Stimulated activated CD4-positive, alpha-beta T cell treated with anti-CD3 and anti-CD28 coated beads, Interleukin-4, amount 100 ng/mL, for 4 hours (primary cell): ENCODE results near the gene SEMA5B.

Source experiments
- DNase-seq, 2 experiments: peaks; one replicate each; pipeline ENCODE4 v3.0.0-alpha.2; 2020

SEMA5B gene

DNA sequence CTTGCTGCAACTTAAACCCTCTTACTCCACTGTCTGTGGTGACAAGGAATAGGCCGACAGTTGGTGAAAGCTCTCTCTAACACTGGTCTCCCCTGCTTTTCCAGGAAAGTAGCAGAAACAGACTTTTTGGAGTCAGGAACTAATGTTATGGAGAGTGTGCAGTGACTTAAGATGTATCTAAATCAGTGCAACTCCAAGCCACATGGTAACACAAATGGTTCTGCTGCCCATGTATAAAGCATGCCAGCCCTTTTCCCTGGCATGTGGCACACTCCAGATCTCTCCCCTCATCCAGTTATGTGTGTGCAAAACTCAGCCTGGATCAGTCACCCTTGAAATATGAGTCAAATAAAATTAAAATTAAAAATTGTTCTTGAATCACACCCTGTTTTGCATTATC, 55.4 kb downstream of the SEMA5B start:
- no peak for DNase-seq

DNA sequence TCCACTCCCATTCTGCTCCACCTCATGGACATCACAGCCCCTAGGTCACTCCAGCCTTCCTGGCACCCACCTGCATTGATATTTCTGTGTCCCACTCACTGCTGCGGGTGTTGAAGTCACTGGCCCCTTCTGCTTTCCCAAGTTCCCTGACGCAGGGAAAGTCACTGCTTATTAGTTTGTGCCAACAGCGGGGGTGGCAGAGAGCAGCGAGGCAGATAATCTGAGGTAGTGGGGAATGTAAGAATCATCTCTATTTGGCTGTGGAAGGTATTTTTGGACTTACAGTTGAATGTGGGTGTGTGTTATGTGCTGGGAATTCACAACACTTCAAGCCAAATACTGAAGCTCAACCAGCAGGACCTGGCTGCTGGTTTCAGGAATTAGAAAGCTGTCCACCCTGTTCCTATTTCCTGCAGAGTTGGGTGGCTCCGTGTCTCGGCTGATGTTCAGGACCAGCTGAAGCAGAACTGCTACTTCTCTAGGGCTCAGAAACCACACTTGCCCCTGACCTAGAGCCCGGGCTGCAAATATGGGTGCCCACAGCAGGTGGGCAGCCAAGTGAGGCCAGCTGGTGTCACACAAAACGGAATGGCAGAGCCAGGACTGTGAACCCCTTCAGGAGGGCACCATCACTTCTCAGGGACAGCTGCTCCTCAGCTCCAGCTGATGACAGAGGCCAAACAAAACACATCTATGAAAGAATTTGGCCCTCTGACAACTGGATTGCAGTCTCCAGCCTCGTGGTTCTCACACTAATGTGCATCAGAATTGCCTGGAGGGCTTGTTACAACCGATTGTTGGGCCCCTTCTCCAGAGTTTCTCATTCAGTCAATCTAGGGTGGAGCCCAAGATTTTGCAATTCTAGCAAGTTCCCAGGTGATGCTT, 57.7 kb downstream of the SEMA5B start:
- DNase-seq: no peak

DNA sequence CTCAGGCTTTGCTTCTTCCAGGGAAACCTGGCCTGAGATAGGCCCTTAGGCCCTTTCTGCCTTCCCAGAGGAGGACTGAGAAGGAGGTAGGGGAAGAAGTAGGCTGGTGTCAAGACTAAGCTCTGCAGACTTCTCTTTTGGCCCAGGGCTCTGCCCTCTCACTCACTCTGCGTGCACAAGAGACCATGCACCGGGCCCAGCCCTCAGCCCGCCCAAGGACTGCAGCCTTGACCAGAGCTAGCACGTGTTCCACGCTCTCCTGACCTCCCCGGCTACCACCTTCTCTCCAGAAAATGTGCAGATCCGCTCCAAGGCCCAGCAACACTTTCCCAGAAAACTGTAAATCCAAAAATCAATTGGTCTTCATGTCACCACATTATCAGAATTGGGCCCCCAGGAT, 59.8 kb downstream of the SEMA5B start:
- DNase-seq: no peak

DNA sequence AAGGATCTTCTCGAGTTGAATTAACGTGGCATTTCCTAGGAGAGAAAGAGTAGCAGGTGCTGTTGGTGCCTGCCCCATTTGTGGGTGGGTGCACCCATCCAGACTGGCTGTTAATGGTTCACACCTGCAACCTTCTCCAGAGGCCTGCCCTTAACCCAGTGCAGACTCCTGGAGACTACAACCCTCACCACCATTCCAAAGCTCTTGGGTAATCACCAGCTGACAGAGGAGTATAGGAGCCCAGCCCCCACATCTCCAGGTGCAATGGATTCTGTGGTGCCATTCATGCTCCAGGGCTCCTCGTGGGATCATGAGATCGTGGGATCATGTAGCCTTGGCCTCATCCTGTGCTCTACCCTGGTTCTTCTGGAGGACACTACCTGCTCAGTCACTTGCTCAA, 60.2 kb downstream of the SEMA5B start:
- DNase-seq: no peak

DNA sequence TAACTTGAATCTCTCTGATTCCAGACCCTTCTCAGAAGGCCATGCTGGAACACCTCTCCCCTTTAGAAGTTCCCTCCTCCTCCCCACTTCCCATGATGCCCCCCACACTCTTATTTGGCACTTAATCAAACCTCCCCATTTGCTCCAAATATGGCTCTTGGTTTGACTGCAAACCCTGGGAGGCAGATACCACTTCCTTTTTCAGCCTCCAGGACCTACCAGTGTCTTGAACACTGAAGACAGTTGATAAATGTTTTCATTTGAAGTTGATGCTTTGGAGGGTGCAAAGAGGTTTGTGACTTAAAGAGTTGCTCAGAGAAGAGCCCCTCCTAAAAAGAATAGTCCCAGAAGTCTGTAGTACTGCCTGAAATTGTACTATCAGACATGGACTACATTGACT, 61.5 kb downstream of the SEMA5B start:
- DNase-seq: no peak

DNA sequence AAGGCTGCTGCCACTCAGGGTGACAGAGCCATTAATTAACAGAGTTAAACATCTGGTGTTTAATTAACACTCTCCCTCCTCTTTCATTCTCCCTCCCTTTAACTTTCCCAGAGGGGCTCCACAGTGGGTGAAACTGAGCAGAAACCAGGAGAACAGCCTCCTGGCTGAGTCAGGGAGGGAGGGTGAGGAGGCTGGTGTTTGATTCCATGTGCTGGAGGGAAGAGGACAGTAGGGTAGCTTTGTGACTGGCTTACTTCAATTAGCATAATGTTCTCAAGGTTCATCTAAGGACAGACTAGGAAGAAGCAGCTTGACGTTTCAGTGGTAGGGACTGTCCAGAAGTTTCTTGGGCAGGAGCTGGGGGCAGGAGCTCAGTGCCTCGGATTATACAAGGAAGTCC, 62.8 kb downstream of the SEMA5B start:
- no peak for DNase-seq

DNA sequence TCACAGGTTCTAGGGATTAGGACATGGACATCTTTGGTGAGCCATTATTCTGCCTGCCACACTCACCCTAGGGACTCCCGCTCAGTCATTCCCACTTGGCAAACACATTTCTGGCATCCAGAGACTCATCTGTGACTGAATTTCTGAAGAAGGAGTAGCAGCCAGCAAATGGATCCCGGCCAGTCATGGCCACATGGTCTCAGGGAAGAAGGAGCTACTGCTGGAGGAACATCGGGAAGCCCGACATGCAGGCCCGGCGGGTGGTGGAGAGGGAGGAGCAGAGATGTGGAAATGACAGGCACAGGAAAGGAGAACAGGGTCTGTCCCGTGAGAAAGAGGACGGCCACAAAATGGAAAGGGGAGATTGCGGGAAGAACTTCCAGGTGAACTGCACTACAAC, 65.4 kb downstream of the SEMA5B start:
- DNase-seq: no peak

DNA sequence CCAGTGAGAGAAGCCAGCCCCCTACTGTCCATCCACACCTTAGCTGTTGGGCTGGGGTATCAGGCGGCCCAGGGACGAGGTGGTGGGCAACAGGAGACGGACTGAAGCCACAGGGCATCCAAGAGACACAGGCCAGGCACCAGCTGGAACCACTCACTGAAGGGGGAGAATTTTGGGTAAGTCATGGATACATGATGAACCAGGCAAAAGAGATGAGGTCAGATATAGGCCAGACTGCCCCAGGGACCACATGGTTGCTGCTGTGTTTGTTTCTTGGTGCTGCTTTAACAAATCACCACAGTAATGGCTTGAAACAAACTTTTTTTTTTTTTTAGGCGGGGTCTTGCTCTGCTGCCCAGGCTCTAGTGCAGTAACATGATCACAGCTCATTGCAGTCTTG, 66.4 kb downstream of the SEMA5B start:
- DNase-seq: no peak

DNA sequence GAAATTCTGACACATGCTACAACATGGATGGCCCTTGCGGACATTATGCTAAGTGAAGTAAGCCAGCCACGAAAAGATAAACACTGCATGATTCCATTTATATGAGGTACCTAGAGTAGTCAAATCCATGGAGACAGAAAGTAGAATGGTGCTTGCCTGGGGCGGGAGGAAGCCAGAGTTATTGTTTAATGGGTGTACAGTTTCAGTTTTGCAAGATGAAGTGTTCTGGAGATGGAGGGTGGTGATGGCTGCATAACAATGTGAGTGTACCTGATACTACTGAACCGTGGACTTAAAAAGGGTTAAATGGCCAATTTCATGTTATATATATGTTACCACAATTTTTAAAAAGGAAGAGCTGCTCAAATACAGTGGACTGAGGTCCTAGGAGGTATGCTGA, 66.9 kb downstream of the SEMA5B start:
- DNase-seq: no peak

DNA sequence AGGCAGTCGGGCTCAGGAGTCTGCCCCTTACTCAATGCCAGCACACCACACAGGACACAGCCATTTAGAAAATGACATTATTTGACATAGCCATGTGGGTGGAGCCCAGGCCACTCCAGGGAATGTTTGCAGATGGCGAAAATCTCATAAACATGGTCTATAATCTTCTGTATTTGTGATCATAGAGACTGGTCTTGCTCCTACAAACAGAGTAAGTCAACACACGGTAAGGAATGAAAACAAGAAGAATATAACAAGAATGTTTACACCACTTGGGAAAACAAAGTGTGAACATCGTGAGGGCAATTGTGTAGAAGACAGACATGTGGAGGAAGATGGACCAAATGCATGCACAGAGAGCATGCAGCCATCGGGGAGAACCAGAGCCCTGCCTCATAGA, 68.2 kb downstream of the SEMA5B start:
- DNase-seq: no peak

DNA sequence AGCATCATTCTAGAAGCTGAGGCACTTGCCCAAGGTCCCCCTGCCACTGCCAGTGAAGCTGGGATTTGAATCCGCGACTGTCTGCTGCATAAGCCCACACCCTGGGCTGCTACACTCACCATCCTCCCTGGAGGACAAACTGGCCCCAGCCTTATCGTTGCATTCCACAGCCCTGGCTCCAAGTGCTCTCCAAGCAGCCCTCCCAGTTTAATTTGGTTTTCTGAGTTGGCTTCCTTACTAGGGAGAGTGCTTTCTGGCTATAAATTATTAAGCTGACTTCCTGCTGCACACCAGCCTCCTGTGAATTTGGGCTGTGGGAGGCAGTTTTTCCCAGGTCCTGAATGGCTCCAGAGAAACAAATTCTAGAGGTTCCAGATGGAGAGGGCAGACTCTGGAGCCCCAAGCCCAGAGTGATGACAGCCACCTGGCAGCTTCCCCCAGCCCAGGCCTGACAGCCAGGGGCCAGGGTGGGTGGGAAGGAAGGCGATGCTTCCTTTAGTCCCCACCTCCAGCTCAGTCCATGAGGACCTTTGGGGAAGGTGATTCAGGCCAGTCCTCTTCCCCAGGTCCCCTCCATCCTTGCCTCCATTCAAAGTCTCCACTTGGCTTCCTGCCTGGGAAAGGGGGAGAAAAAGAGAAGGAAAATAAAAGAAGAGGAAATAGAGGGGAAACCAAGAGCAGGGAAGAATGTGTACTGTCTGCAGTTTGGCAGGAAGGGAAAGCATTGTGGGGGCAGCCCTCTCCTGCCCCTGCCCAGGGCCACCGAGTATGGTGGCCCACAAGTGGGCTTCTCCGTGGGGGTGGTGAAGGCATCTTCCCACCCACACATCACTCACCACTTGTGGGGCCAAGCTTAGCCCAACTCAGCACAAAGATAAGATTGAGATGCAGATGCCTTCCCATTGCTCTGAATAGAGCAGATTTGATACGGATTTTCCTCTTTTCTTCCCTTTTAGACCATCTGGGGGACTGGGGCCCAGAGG, 69.6 kb downstream of the SEMA5B start:
- DNase-seq: no peak

DNA sequence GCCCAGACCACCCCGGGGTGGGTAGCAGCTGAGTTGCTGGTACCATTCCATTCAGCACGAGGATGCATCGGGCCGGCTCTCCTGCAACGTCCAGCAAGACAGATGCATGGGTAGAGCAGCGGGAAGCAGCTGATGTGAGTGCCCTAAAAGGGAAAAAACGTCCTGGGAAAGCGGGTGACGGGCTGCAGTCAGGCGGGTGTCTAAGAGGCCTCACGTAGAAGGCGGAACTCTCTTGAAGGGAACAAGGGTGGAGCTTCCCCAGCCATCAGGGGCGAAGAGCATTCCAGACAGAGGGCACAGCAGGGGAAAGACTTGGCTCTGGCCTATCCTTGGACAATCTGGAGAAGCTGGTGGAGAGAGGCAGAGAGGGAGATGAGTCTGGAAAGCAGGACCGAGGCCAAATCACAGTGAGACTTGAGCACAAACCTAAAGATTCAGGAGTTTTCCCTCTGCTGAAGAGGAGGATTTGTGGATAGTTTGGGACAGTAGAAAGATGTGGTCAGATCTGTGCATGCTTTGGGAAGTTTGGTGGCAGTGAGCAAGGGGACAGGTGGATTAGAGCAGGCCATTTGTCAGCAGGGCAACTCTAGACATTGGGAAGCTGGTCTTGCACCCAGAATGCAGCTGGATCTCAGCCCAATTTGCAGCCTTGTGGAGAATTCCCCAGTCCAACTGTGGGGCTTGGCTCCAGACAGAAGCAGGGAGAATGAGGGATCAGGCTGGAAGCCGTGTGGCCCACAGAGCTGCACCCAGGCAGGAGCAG, 70.7 kb downstream of the SEMA5B start:
- DNase-seq: no peak

DNA sequence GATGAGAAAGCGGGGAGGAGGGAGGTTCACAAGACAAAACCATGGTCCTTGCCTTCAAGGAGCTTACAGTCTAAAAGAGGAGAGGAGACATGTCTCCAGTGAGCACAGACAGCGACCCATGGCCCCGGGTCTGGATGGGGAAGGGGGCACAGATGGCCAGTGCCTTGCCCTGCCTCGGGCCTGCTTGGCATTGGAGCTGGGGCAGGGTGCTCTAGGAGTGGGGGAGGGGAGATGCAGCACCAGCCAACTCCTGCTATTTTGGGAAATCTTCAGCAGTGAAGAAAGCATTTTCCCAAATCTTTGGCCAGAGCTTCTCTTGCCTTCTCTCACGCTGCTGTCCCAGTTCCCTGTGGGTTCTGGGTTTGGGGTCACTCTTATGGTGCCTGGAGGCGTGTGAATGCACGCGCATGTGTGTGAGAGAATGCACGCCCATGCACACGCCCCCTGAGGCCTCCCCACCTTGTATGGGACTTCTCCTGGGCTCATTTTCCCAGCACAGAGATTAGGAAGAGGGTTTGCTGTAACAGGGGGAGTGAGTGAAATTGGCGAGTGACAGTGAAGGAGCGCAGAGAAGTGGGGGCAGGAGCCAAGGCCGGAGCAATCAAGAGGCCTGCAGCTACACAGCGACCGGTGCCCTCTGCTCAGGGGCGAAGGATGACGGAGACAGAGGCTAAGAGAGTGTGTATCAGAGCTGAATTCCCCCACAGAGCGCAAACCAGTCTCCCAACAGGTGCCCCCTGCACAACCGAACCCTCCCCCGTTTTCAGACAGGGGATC, 71.5 kb downstream of the SEMA5B start:
- DNase-seq: no peak

DNA sequence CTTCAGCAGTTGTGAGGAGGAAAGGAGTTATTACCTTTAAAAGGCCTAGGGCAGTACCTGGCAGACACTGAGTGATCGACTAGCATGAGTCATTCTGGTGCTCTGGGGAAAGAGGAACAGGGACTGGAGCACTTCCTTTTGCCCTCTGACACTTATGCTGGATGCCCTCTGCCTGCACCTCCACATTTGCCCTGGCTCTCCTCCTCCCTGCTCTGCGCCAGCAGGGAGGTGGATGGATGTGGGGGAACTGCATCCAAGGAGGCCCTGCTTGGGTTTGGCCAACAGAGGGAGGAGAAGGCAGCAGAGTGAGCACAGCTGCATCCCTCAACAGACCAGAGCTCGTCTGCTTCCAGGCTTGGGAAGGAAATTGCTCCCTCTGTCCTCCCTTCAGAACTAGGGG, 75.0 kb downstream of the SEMA5B start:
- no peak for DNase-seq

DNA sequence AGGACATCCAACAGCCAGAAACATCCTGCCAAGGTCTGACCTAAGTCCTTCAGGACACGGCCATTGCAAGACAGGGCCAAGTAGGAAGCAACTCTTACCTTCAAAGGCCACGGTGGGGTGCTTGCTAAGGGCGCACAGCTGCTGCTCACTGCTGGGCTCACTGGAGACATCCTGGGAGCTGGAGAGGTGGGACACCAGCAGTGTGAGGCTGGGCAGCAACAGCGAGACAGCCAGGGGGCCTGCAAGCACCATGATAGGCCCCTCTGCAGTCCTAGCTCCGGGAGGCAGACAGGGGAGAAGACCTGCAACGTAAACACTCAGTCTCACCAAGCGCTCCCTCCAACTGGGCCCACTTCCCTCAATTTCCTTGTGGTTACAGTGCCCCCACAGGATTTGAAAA, 79.2 kb downstream of the SEMA5B start:
- no peak for DNase-seq

DNA sequence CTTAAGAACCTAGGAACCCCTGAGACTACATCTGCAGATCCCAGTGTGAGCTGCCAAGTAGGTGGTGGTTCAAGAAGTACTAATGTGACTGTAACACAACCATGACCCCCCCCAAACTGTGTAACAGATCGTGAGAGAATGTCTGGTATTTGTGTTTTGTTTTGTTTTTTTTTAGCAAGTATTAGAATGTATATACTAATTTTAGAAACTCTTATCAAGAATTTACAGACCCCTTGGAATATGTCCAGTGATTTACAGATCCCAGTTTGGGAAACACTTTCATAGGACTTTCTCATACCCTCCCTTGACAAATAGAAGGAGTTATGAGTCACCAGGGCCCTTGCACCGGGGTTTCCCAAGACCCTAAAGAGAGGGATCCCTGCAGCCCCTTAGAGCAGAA, 79.8 kb downstream of the SEMA5B start:
- DNase-seq: no peak

DNA sequence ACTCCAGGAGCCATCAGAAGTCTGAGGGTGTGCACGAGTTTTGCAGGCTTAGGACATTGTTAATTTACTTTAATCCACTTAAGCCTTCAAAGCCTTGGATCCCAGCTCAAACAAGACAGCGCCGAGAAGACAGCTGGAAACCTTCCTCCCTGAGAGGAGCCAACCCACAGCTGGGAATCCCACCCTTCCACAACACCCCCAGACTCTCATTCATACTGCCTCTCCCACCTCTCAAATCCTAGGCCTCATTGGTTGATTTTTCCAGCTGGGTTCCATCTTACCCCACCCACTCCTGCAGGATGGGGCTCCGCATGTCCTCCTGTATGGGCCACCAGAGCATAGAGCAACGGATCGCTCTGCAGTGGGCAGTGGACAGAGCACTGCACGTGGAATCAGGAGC, 80.4 kb downstream of the SEMA5B start:
- DNase-seq: no peak

DNA sequence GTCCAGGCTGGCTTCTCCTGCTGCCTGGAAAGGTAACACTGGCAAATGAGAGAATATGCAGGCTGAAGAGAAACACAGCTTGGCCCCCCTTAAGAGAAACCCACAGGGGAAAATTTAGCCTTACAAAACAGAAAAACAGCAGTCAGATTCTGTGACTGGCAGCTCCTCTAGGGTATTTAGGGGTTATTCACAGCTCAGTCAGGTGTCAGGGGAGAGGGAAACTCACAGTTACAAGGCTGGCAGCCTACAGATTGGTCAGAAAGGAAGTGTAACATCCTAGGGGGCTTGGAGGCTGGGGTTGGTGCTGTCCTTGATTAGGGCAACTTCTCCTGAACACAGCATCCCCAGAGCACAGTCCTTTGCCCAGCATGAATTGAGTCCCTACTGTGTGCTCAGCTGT, 81.4 kb downstream of the SEMA5B start:
- no peak for DNase-seq

DNA sequence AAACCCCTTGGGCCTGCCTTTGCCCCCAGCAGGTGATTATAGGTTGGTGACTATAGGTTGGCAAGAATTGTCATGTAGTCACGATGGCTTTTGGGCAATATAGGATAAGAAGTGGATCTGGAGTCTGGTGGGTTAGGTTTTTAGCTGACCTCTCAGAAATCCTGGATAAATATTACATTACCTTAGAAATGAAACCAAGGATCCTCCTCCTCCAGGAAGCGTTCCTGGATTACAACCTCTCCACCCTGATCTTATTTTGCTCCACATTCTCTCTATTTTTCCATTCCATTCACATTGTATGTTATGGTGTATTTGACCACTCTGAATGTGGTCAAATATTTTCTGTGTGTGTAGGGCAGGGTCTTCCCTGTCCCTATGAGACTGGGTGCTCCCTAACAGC, 82.3 kb downstream of the SEMA5B start:
- DNase-seq: no peak

DNA sequence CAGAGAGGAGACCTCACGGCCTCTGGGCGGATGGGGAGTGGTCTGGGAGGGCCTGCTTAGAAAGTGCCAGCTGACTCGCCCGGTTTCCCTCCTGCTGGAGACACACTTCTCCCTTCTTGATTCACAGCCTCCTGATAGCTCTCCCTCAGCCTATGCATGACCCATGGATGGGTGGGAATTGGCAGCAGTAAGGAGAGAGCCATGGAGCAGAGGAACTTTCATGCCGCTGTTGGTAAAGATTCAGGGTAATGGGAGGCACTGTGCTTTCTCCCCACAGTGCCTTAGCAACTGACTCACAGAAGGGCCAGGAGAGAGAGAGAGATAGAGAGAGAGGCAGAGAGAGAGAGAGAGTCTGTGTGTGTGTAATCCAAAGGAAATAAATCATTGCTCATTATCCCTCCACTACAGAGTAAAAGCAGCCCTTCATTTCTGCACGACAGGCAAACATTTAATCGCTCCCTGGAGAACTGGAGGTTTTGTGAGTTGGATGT, 82.8 kb downstream of the SEMA5B start:
- DNase-seq: no peak

DNA sequence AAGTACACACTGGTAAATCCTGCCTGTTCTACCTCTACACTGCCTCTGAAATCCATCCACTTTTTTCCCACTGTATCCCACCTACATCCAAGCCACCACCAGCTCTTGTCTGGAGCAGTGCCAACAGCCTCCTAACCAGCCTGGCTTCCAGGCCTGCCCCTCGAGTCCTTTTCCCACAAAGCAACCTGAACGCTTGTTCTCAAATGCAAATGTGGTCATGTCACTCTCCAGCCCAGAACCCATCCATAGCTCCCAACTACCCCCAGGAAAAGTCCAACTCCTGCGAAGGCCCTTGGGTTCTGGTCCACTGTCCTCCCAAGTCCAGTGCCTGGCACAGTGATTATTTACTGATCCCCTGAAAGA, 83.8 kb downstream of the SEMA5B start:
- DNase-seq: no peak
